Activated CD8-positive, alpha-beta T cell treated with anti-CD3 and anti-CD28 coated beads for 36 hours (primary cell): Measurements from ENCODE around the gene CDH5. TPM values are rescaled to one million over a fixed set of nuclear protein-coding genes. Genes with fewer than 3 reads are reported as not detected.

Experiments
- ATAC-seq: fragments of 200-7000 bp; cut with Tn5 transposase; one replicate; pipeline ENCODE4 v1.10.0; 2021; ENCODE audit warnings: mild to moderate bottlenecking, moderate library complexity
- CTCF ChIA-PET: fragments of 350-600 bp; sonication (Branson Sonifier 250); formaldehyde crosslinking; loops from one replicate; lab custom pipeline; 2021; ENCODE audit warnings: antibody characterized with exemption; lab: Charles Lee
- POLR2A ChIA-PET: fragments of 350-600 bp; sonication (Branson Sonifier 250); formaldehyde crosslinking; loops from one replicate; lab custom pipeline; 2021; ENCODE audit warnings: antibody characterized with exemption; lab: Charles Lee
- DNase-seq: peaks from one replicate; pipeline ENCODE4 v3.0.0-alpha.2; 2020
- H3K27ac Mint-ChIP-seq: one replicate; pipeline ENCODE4 v1.8.0; 2021; ENCODE audit warnings: mild to moderate bottlenecking, mixed read lengths
- H3K27me3 Mint-ChIP-seq: one replicate; pipeline ENCODE4 v1.8.0; 2021; ENCODE audit warnings: mixed read lengths
- H3K36me3 Mint-ChIP-seq: one replicate; pipeline ENCODE4 v1.8.0; 2021; ENCODE audit warnings: low read depth, mixed read lengths
- H3K4me1 Mint-ChIP-seq: one replicate; pipeline ENCODE4 v1.8.0; 2021; ENCODE audit warnings: low read depth, mixed read lengths
- H3K4me3 Mint-ChIP-seq: one replicate; pipeline ENCODE4 v1.8.0; 2021; ENCODE audit warnings: mild to moderate bottlenecking, moderate library complexity, mixed read lengths
- H3K9me3 Mint-ChIP-seq: one replicate; pipeline ENCODE4 v1.8.0; 2021; ENCODE audit warnings: mixed read lengths
- CTCF ChIP-seq: fragments of 200-600 bp; IDR thresholded peaks from one replicate; pipeline ENCODE4 v1.8.0; 2022; ENCODE audit warnings: antibody characterized with exemption, mild to moderate bottlenecking
- intact Hi-C: fragments of 100-400 bp; cut with micrococcal nuclease; formaldehyde crosslinking; loops from one replicate; pipeline ENCODE4 v1.10.0; 2022
- total RNA-seq, 2 experiments: library from RNA; stranded (reverse); gene quantifications; one replicate each; pipeline ENCODE4 v1.2.3, GENCODE V29; 2021

Gene CDH5
- total RNA-seq, 2 experiments from 2014 or later, result not detected

GRCh38 chr16:66414891-66415290 lies 48.4 kb downstream of the CDH5 start:
- POLR2A ChIA-PET, result no interaction called here
- Mint-ChIP-seq H3K9me3 (peaks cover 8% of the 10 kb centered on the region), H3K36me3 (peaks cover 7% of the 10 kb centered on the region), H3K4me3 (no peak overlapping the region), H3K4me1 (no peaks in the 10 kb centered on the region), H3K27ac (no peak overlapping the region), H3K27me3 (no peaks in the 10 kb centered on the region)
- TF ChIP-seq CTCF, result no peak
- CTCF ChIA-PET, result interaction anchor here (1.0 to 2.0 kb wide), 3 partner anchors 8 to 194 kb away, joined by 3 to 8 read pairs (median 3); no protein-coding TSS in a partner anchor
- ATAC-seq (no peak), DNase-seq (no peak)
- intact Hi-C loops, result no loop called here

- intact Hi-C loops, result no loop called here
- no peak for TF ChIP-seq CTCF
- no peak for ATAC-seq
- Mint-ChIP-seq H3K27me3 (no peaks in the 10 kb centered on the region), H3K36me3 (peaks cover 2% of the 10 kb centered on the region), H3K4me1 (no peaks in the 10 kb centered on the region), H3K4me3 (no peak overlapping the region), H3K27ac (no peak overlapping the region), H3K9me3 (peaks cover 8% of the 10 kb centered on the region)
- DNase-seq, result no peak
- ChIA-PET POLR2A (no interaction called here), CTCF (interaction anchor here (0.6 to 2.0 kb wide), 2 partner anchors 9 kb away, joined by 3 to 8 read pairs; no protein-coding TSS in a partner anchor)
Measured at GRCh38 chr16:66416136-66416535, 49.6 kb downstream of the CDH5 start.

GRCh38 chr16:66416939-66417700 lies 50.6 kb downstream of the CDH5 start:
- POLR2A ChIA-PET, result no interaction called here
- no peak overlapping the region for H3K27ac Mint-ChIP-seq
- CTCF ChIA-PET, result interaction anchor here (1.0 to 1.6 kb wide), 2 partner anchors 11 to 113 kb away, joined by 3 to 4 read pairs; no protein-coding TSS in a partner anchor
- ATAC-seq (no peak), DNase-seq (no peak)
- H3K4me1 Mint-ChIP-seq, result no peaks in the 10 kb centered on the region
- H3K27me3 Mint-ChIP-seq, result no peaks in the 10 kb centered on the region
- no peak overlapping the region for H3K4me3 Mint-ChIP-seq
- TF ChIP-seq CTCF, result no peak
- intact Hi-C loops, result no loop called here
- H3K36me3 Mint-ChIP-seq, result no peaks in the 10 kb centered on the region
- H3K9me3 Mint-ChIP-seq, result peaks cover 4% of the 10 kb centered on the region

- Mint-ChIP-seq H3K4me3 (no peak overlapping the region), H3K36me3 (no peaks in the 10 kb centered on the region), H3K9me3 (no peaks in the 10 kb centered on the region), H3K27me3 (peaks cover 3% of the 10 kb centered on the region), H3K27ac (no peak overlapping the region), H3K4me1 (no peaks in the 10 kb centered on the region)
- intact Hi-C loops, result no loop called here
- TF ChIP-seq CTCF, result no peak
- ATAC-seq (no peak), DNase-seq (no peak)
- ChIA-PET POLR2A (no interaction called here), CTCF (interaction anchor here (1.6 kb wide), 1 partner anchor 12 kb away, joined by 4 read pairs; no protein-coding TSS in a partner anchor)
Measured at GRCh38 chr16:66418165-66418962, 51.9 kb downstream of the CDH5 start.
